Sigmoid colon (tissue), 7 donors: ENCODE data around the gene SCAF1. TPM values are rescaled to one million over a fixed set of nuclear protein-coding genes. Genes with fewer than 3 reads are reported as not detected.

ENCODE experiments used
- DNase-seq: peaks from one replicate; pipeline ENCODE4 v3.0.0-alpha.2; 2019
- H3K27ac ChIP-seq, 4 donors: fragments of 200-600 bp; sonication (generic); one replicate each; pipeline ENCODE4 v1.5.1; 2016 to 2019; ENCODE audit warnings: mild to moderate bottlenecking in 1 of 4
- H3K27me3 ChIP-seq, 3 donors: fragments of 200-600 bp; sonication (generic); one replicate each; pipeline ENCODE4 v1.5.1; 2019; ENCODE audit warnings: mild to moderate bottlenecking in 1 of 3
- H3K36me3 ChIP-seq, 4 donors: fragments of 200-600 bp; sonication (generic); one replicate each; pipeline ENCODE4 v1.5.1; 2016 to 2019
- H3K4me1 ChIP-seq, 4 donors: fragments of 200-600 bp; sonication (generic); one replicate each; pipeline ENCODE4 v1.5.1; 2017 to 2019
- H3K4me3 ChIP-seq, 4 donors: fragments of 200-600 bp; sonication (generic); one replicate each; pipeline ENCODE4 v1.5.1; 2017 to 2019; ENCODE audit warnings: mild to moderate bottlenecking in 2 of 4, moderate library complexity in 1 of 4
- H3K9me3 ChIP-seq, 4 donors: fragments of 200-600 bp in 3 of 4; sonication (generic) in 3 of 4; one replicate each; pipeline versions ENCODE4 v1.5.1 to v1.6.1; 2013 to 2019
- CTCF ChIP-seq, 4 experiments: fragments of 450-650 bp in 3 of 4; fragments of 200-600 bp in 1 of 4; IDR thresholded peaks; one replicate each; pipeline ENCODE4 v1.5.1; 2016 to 2019; ENCODE audit warnings: antibody characterized with exemption in 4 of 4, mild to moderate bottlenecking in 3 of 4, moderate library complexity in 2 of 4
- EP300 ChIP-seq, 4 donors: sonication (generic); formaldehyde crosslinking; IDR thresholded peaks; one replicate each; pipeline ENCODE4 v1.6.1; 2017; ENCODE audit warnings: antibody characterized with exemption in 4 of 4
- POLR2A ChIP-seq, 2 donors: fragments of 450-650 bp; IDR thresholded peaks; one replicate each; pipeline ENCODE4 v1.6.1; 2016; ENCODE audit warnings: antibody characterized with exemption in 2 of 2, mild to moderate bottlenecking in 2 of 2, moderate library complexity in 2 of 2
- POLR2AphosphoS5 ChIP-seq, 4 donors: sonication (generic); formaldehyde crosslinking; IDR thresholded peaks; one replicate each; pipeline ENCODE4 v1.6.1; 2017; ENCODE audit warnings: antibody characterized with exemption in 4 of 4
- WGBS, 2 donors: extraction: QIAGEN DNeasy Blood & Tissue Kit; methylation state at CpG; one replicate each; pipeline ENCODE4 v1.1.7; 2013; 5-methylcytosine and 5-hydroxymethylcytosine counted together
- intact Hi-C: fragments of 100-400 bp; cut with DNase I; formaldehyde crosslinking; loops from one replicate; pipeline ENCODE4 v1.15.1; 2023
- polyA plus RNA-seq, 3 donors: library from polyadenylated mRNA; stranded (reverse); fragments of 200-250 nt; gene quantifications; one replicate each; pipeline ENCODE4 v1.2.3, GENCODE V29; 2013
- total RNA-seq, 4 donors: library from RNA; depleted of rRNA; stranded (reverse); fragments of >200 nt; gene quantifications; one replicate each; pipeline ENCODE4 v1.1.0, GENCODE V29; 2016
- donor health status: healthy with polysubstance abuse.
- donor health status: Bipolar disorder and iron deficiency.
- donor health status: healthy.

SCAF1 gene
- total and polyA plus RNA-seq, 7 donors: 9.0 to 30.8 (median 13.3) TPM

- 90 to 91% methylated on average over 13 of the region's 13 CpGs for whole genome bisulfite sequencing, 2 donors
These were observed 11.4 kb downstream of the SCAF1 start for GRCh38 chr19:49653466-49653806.

GRCh38 chr19:49654581-49654980 is 12.6 kb downstream of the SCAF1 start:
- Histone ChIP-seq H3K4me1 (no peaks in the 10 kb centered on the region), H3K36me3 (peaks cover 58 to 96% (median 80%) of the 10 kb centered on the region in 4 donors), H3K9me3 (no peaks in the 10 kb centered on the region), H3K4me3 (no peak overlapping the region), H3K27ac (no peak overlapping the region), H3K27me3 (no peaks in the 10 kb centered on the region)
- intact Hi-C loops: no loop called here
- WGBS, 2 donors: 89 to 93% methylated on average over 10 of the region's 10 CpGs
- DNase-seq: no peak
- TF ChIP-seq POLR2A (IDR thresholded peaks at IDR 0.05): no peak
- no peak for TF ChIP-seq POLR2AphosphoS5 (IDR thresholded peaks at IDR 0.05)
- TF ChIP-seq EP300 (IDR thresholded peaks at IDR 0.05): no peak
- TF ChIP-seq CTCF (IDR thresholded peaks at IDR 0.05): no peak

More at GRCh38 chr19:49653466-49653806, 11.4 kb downstream of the SCAF1 start:
- no peaks in the 10 kb centered on the region for H3K9me3 ChIP-seq
- no peak overlapping the region for H3K4me3 ChIP-seq
- no peak for TF ChIP-seq EP300 (IDR thresholded peaks at IDR 0.05)
- no peaks in the 10 kb centered on the region for H3K4me1 ChIP-seq
- peaks cover 49 to 96% (median 69%) of the 10 kb centered on the region in 4 donors for H3K36me3 ChIP-seq
- H3K27me3 ChIP-seq: no peaks in the 10 kb centered on the region
- intact Hi-C loops: no loop called here
- no peak overlapping the region for H3K27ac ChIP-seq
- DNase-seq: no peak

- Histone ChIP-seq H3K4me1 (no peaks in the 10 kb centered on the region), H3K9me3 (no peaks in the 10 kb centered on the region), H3K27ac (no peak overlapping the region), H3K27me3 (no peaks in the 10 kb centered on the region), H3K4me3 (no peak overlapping the region), H3K36me3 (peaks cover 58 to 96% (median 84%) of the 10 kb centered on the region in 4 donors)
- no peak for DNase-seq
- 90 to 91% methylated on average over 23 of the region's 23 CpGs for WGBS, 2 donors
- intact Hi-C loops: no loop called here
- TF ChIP-seq CTCF (IDR thresholded peaks at IDR 0.05) (no peak), POLR2A (IDR thresholded peaks at IDR 0.05) (no peak), POLR2AphosphoS5 (IDR thresholded peaks at IDR 0.05) (no peak), EP300 (IDR thresholded peaks at IDR 0.05) (no peak)
These were observed 13.8 kb downstream of the SCAF1 start for GRCh38 chr19:49655570-49656455.

GRCh38 chr19:49656456-49657109 is 14.6 kb downstream of the SCAF1 start:
- Histone ChIP-seq H3K27me3 (no peaks in the 10 kb centered on the region), H3K4me1 (no peaks in the 10 kb centered on the region), H3K4me3 (no peak overlapping the region), H3K27ac (no peak overlapping the region), H3K9me3 (no peaks in the 10 kb centered on the region), H3K36me3 (peaks cover 58 to 96% (median 83%) of the 10 kb centered on the region in 4 donors)
- no peak for TF ChIP-seq POLR2AphosphoS5 (IDR thresholded peaks at IDR 0.05)
- TF ChIP-seq CTCF (IDR thresholded peaks at IDR 0.05): no peak
- TF ChIP-seq POLR2A (IDR thresholded peaks at IDR 0.05): no peak
- no peak for TF ChIP-seq EP300 (IDR thresholded peaks at IDR 0.05)
- no peak for DNase-seq
- 91 to 94% methylated on average over 17 of the region's 17 CpGs for WGBS, 2 donors
- intact Hi-C loops: no loop called here

- no peaks in the 10 kb centered on the region for H3K9me3 ChIP-seq
- H3K36me3 ChIP-seq: peaks cover 61 to 100% (median 88%) of the 10 kb centered on the region in 4 donors
- WGBS, 2 donors: 92 to 94% methylated on average over 22 of the region's 22 CpGs
These were observed 15.6 kb downstream of the SCAF1 start for GRCh38 chr19:49657493-49658138.

More at GRCh38 chr19:49657493-49658138, 15.6 kb downstream of the SCAF1 start:
- Histone ChIP-seq H3K4me1 (no peaks in the 10 kb centered on the region), H3K27me3 (no peaks in the 10 kb centered on the region), H3K4me3 (no peak overlapping the region), H3K27ac (no peak overlapping the region)
- no peak for TF ChIP-seq POLR2AphosphoS5 (IDR thresholded peaks at IDR 0.05)
- no peak for TF ChIP-seq POLR2A (IDR thresholded peaks at IDR 0.05)
- no peak for TF ChIP-seq CTCF (IDR thresholded peaks at IDR 0.05)
- no peak for TF ChIP-seq EP300 (IDR thresholded peaks at IDR 0.05)
- no peak for DNase-seq
- intact Hi-C loops: no loop called here
